ENCODE results near the gene GRK4. TPM values are rescaled to one million over a fixed set of nuclear protein-coding genes. Genes with fewer than 3 reads are reported as not detected.

Gene GRK4
- total RNA-seq, 1 donor from 2014 or later: 10.5 TPM

DNA sequence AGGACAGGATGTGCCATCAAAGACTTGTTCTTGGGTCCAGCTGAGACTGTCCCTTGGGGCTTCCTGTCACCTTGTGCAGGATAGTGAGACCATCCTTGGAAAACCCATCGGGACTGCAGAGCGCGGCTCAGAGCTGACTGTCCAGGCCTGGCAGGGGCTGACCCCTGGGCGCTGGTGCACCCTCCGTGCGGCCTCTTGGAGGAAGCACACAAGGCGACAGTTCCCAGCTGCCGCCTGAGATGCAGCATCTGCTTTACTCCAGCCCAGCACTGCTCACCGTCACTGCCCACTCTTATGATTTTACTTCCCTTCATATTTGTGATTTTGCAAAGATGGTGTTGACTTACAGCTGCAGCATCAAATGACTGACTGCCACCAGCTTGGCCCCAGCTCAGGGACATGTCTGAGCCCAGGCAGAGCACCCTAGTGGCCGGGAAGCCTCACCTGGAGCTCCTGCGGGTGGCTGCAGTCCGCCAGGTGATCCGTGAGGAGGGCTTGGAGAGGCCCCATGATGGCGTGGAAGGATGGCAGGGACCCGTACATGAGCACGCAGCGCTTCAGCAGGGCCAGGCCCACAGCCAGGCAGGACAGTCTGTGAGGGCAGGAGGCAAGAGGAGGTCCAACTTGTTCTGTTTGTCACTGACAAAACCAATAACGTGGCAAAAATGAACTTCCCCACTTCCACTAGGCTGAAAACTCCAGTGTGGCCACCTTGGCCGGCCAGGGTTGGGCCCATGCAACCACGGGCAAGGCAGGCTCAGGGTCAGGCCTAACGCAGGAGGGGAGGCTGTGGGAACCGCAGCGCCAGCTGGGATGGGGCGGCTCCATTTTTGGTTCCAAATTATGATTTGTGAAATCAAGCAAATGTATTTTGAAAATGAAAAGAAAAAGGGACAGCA, 22.0 kb upstream of the GRK4 start:
- H3K27ac Mint-ChIP-seq (ENCODE audit: unreplicated experiment): no peak overlapping the region
- no peaks in the 10 kb centered on the region for H3K9me3 Mint-ChIP-seq (ENCODE audit: unreplicated experiment)
- H3K27me3 Mint-ChIP-seq (ENCODE audit: unreplicated experiment): no peaks in the 10 kb centered on the region
- TF ChIP-seq, protein P1, sequence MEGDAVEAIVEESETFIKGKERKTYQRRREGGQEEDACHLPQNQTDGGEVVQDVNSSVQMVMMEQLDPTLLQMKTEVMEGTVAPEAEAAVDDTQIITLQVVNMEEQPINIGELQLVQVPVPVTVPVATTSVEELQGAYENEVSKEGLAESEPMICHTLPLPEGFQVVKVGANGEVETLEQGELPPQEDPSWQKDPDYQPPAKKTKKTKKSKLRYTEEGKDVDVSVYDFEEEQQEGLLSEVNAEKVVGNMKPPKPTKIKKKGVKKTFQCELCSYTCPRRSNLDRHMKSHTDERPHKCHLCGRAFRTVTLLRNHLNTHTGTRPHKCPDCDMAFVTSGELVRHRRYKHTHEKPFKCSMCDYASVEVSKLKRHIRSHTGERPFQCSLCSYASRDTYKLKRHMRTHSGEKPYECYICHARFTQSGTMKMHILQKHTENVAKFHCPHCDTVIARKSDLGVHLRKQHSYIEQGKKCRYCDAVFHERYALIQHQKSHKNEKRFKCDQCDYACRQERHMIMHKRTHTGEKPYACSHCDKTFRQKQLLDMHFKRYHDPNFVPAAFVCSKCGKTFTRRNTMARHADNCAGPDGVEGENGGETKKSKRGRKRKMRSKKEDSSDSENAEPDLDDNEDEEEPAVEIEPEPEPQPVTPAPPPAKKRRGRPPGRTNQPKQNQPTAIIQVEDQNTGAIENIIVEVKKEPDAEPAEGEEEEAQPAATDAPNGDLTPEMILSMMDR (IDR thresholded peaks at IDR 0.05): no peak
- no peak for DNase-seq (ENCODE audit: extremely low spot score, unreplicated experiment)
- H3K4me1 Mint-ChIP-seq (ENCODE audit: unreplicated experiment): peaks cover 6% of the 10 kb centered on the region
- H3K36me3 Mint-ChIP-seq (ENCODE audit: unreplicated experiment): peaks cover 44% of the 10 kb centered on the region
- H3K4me3 Mint-ChIP-seq (ENCODE audit: unreplicated experiment): no peak overlapping the region

DNA sequence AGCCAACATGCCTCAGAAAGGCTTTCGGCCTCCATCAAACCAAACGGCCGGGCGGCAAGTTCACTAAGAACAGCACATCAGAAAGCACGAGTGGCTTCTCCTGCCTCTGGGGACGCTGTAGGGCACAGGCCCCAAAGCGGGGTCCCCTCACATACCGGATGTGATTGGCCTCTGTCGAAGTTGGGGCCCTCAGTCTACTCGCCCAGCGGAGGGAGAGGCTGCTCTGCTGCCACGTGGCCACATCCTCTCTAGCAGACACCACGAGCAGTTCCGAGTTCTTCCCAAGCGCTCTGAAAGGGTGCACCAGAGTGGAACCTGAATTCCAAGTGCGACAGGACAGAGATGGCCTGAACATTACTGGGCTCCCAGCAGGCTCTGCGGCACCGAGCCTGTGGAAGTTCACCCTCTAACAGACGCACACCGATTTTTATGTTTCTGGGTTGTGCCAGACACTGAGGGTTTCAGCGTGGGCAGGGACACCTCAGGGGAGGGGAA, 21.3 kb upstream of the GRK4 start:
- TF ChIP-seq, protein P1 (IDR thresholded peaks at IDR 0.05): no peak
- no peak for DNase-seq (ENCODE audit: extremely low spot score, unreplicated experiment)
- Mint-ChIP-seq H3K4me1 (ENCODE audit: unreplicated experiment) (no peaks in the 10 kb centered on the region), H3K27me3 (ENCODE audit: unreplicated experiment) (no peaks in the 10 kb centered on the region), H3K36me3 (ENCODE audit: unreplicated experiment) (peaks cover 47% of the 10 kb centered on the region), H3K9me3 (ENCODE audit: unreplicated experiment) (no peaks in the 10 kb centered on the region), H3K4me3 (ENCODE audit: unreplicated experiment) (no peak overlapping the region), H3K27ac (ENCODE audit: unreplicated experiment) (no peak overlapping the region)

DNA sequence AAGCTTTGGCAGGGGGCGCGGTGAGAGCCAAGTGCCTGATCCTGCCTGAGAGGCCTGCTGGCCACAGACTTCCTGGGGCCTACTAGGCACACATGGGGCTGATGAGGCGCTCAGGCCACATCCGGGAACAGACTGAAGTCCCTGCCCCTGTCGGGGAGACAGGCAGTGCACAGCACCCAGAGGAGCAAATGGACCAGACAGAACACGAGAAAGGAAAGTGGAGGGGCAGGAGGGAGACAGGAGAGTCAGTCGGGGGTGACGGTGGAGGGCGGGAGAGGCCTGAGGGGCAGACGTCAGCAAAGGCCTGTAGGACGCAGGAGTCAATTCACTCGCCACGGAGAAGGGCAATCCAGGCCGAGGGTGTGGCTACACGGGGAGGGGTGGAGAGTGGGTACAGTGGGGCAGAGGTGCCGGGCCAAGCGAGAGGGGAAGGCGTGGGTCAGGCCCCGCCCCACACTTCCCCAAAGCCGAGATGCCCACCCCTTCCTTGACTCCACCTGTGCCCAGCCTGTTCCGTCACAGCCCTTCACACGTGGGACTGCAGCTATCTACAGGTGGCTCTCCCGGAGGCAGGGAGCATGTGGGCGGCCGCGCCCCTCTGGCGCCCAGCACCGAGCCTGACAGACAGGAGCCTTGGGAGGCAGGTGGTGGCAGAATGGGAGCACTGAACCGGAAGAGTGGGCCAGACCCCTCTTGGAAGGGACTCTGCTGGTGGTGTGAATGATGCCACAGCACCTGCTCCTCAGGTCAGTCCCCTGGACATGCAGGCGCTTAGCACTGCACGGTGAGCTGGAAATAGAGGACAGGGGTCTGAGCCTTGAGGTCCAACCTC, 20.6 kb upstream of the GRK4 start:
- no peaks in the 10 kb centered on the region for H3K4me1 Mint-ChIP-seq (ENCODE audit: unreplicated experiment)
- no peak for DNase-seq (ENCODE audit: extremely low spot score, unreplicated experiment)

DNA sequence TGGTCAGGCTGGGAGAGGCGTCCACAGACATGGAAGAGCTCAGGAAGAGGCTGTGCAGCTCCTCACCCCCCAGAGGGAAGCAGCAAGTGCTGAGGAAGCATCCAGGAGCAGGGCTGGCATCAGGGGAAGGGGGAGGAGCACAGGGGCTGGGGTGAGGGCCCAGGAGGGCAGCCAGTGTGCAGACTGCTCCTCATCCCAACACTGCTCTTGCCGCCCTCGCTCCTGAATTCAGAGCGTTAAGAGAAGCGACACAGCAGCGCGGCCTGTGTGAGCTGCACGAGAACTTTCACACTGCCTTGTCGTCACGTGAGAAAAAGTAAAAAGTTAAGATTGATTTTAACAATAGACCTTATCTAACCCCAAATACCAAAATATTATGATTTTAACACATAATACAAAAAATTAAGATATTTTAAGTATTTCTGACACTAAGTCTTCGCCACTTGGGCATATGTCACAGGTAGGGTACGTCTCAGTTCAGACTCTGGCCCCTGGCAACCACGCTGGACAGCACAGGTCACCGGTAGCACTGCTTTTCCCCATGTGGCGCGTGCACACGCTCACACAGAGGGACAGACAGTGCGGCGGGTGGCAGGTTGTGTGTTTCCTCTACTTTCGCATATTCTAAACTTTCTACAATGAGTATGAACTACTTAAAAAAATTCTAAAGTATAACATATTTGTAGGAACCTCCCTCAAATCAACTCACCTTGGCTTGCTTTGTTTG, 19.8 kb upstream of the GRK4 start:
- TF ChIP-seq, protein P1 (IDR thresholded peaks at IDR 0.05): no peak
- no peak overlapping the region for H3K4me3 Mint-ChIP-seq (ENCODE audit: unreplicated experiment)
- H3K9me3 Mint-ChIP-seq (ENCODE audit: unreplicated experiment): no peaks in the 10 kb centered on the region
- no peak for DNase-seq (ENCODE audit: extremely low spot score, unreplicated experiment)
- H3K27me3 Mint-ChIP-seq (ENCODE audit: unreplicated experiment): no peaks in the 10 kb centered on the region
- H3K27ac Mint-ChIP-seq (ENCODE audit: unreplicated experiment): no peak overlapping the region
- peaks cover 52% of the 10 kb centered on the region for H3K36me3 Mint-ChIP-seq (ENCODE audit: unreplicated experiment)
- H3K4me1 Mint-ChIP-seq (ENCODE audit: unreplicated experiment): no peaks in the 10 kb centered on the region

More for the DNA sequence above, 20.6 kb upstream of the GRK4 start:
- Mint-ChIP-seq H3K36me3 (ENCODE audit: unreplicated experiment) (peaks cover 52% of the 10 kb centered on the region), H3K27ac (ENCODE audit: unreplicated experiment) (no peak overlapping the region), H3K9me3 (ENCODE audit: unreplicated experiment) (no peaks in the 10 kb centered on the region), H3K4me3 (ENCODE audit: unreplicated experiment) (no peak overlapping the region), H3K27me3 (ENCODE audit: unreplicated experiment) (no peaks in the 10 kb centered on the region)
- TF ChIP-seq, protein P1 (IDR thresholded peaks at IDR 0.05): no peak

All from osteocyte (in vitro differentiated cells).